ENCODE data around the gene RASGRF1.

- TF ChIP-seq, protein P1, sequence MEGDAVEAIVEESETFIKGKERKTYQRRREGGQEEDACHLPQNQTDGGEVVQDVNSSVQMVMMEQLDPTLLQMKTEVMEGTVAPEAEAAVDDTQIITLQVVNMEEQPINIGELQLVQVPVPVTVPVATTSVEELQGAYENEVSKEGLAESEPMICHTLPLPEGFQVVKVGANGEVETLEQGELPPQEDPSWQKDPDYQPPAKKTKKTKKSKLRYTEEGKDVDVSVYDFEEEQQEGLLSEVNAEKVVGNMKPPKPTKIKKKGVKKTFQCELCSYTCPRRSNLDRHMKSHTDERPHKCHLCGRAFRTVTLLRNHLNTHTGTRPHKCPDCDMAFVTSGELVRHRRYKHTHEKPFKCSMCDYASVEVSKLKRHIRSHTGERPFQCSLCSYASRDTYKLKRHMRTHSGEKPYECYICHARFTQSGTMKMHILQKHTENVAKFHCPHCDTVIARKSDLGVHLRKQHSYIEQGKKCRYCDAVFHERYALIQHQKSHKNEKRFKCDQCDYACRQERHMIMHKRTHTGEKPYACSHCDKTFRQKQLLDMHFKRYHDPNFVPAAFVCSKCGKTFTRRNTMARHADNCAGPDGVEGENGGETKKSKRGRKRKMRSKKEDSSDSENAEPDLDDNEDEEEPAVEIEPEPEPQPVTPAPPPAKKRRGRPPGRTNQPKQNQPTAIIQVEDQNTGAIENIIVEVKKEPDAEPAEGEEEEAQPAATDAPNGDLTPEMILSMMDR (IDR thresholded peaks at IDR 0.05) = peak in 2 of 7 experiments; percentile 21 to 36
- TF ChIP-seq POLR2AphosphoS5 (IDR thresholded peaks at IDR 0.05) = no peak
Measured at GRCh38 chr15:78950902-78951840, 139.4 kb downstream of the RASGRF1 start.
